Stimulated activated CD8-positive, alpha-beta memory T cell treated with anti-CD3 and anti-CD28 coated beads, Interleukin-12 subunit alpha, Interleukin-12 subunit beta, amount 100 ng/mL, for 1 hour (primary cell): Measurements from ENCODE around the gene CSF2.
"Not testable (repeated sequence)": the region's sequence is repeated elsewhere in the genome, so short reads cannot be mapped to it uniquely, and the experiment has no call there.

Source experiments
- DNase-seq: peaks from one replicate; pipeline ENCODE4 v3.0.0-alpha.2; 2020; ENCODE audit warnings: low read depth

CSF2 gene

DNA sequence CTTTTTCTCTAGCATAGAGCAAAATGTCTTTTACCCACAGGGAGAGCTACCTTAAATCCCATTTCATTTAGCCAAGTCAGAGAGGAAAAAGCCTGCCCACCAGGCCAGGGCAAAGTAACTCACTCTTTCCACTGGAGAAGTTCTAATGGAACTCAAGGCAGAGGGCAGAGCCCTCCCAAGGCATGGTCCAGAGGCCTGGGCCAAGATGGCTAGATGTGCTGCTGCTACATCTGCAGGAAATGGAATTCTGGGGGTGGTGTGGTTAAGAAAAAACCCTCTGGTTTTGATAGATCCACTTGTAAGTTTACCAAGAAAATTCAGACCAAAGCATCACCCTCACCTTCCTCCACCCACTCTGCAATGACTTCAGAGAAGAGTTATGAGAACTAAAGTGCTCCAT lies 37.3 kb downstream of the CSF2 start:
- no peak for DNase-seq

DNA sequence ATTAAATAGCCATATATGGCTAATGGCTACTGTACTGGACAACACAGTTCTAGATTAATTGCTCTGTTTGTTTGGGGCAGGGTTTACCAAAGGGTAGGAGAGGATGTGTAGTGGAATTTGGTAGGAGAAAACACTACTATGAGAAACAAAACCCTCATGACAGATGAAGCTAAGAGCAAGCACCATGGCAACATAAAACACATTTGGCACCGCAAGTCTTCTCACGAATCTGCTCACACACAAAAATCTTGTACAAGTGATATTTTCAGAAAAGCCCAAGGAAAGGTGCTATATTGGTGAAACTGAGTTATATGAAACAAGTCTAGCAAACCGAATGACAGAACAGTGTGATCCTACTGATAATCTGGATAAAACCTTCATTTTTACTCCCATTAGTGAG lies 38.5 kb downstream of the CSF2 start:
- DNase-seq: no peak

DNA sequence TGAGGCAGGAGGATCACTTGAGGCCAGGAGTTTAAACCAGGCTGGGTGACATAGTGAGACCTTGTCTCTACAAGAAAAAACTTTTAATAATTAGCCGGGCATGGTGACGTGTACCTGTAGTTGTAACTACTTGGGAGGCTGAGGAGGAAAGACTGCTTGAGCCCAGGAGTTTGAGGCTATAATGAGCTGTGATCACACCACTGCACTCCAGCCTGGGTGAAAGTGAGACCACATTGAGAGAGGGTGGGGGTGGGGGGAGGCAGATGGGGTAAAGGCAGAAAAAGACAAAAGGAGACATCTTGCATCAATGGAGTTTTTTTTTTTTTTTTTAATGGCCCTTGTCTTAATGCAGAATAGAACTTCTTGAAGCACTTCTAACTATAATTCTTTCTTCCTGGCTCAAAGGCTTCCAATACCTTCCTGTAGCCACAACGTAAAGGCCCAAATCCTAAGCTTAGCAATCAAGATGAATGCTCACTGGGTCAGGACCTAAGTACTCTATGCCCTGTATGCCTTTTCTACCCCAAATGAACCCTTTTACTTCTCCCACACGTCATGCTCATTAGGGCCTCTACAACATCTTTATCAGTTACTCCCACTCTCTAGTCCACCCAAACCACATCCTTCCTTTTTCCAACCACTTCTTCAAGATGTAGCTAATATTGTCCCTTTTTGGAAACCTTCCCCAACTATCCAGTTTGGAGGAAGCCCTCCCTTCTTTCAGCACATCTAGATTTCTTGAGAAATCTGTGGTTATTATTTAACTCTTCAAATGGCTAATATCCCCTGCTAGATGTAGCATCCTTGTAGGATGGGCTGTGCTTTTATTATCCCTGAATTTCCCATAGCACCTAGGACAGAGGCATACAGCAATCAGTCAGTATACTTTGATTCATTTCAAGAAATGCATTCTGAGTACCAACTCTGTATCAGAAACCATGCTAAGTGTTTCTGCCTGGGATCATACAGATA lies 40.8 kb downstream of the CSF2 start:
- DNase-seq: no peak

GRCh38 chr5:132115375-132115774 lies 41.8 kb downstream of the CSF2 start:
- no peak for DNase-seq

- no peak for DNase-seq
Observed at GRCh38 chr5:132116072-132116471, 42.5 kb downstream of the CSF2 start.

GRCh38 chr5:132116909-132117489 lies 43.4 kb downstream of the CSF2 start:
- not testable (repeated sequence) for DNase-seq

DNA sequence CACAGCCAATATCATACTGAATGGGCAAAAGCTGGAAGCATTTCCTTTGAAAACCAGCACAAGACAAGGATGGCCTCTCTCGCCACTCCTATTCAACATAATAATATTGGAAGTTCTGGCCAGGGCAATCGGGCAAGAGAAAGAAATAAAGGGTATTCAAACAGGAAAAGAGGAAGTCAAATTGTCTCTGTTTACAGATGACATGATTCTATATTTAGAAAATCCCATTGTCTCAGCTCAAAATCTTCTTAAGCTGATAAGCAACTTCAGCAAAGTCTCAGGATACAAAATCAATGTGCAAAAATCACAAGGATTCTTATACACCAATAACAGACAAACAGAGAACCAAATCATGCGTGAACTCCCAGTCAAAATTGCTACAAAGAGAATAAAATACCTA lies 47.1 kb downstream of the CSF2 start:
- DNase-seq: not testable (repeated sequence)

GRCh38 chr5:132122971-132123370 lies 49.4 kb downstream of the CSF2 start:
- DNase-seq: not testable (repeated sequence)

DNA sequence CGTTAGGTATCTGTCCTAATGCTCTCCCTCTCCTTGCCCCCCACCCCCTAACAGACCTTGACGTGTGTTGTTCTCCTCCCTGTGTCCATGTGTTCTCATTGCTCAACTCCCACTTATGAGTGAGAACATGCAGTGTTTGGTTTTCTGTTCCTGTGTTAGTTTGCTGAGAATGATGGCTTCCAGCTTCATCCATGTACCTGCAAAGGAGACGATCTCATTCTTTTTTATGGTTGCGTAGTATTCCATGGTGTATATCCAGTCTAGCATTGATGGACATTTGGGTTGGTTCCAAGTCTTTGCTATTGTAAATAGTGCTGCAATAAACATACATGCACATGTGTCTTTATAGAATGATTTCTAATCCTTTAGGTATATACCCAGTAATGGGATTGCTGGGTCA lies 50.0 kb downstream of the CSF2 start:
- DNase-seq: not testable (repeated sequence)
